Measurements from ENCODE around the gene UBE3B.
"Not testable (repeated sequence)": the region's sequence is repeated elsewhere in the genome, so short reads cannot be mapped to it uniquely, and the experiment has no call there.

The UBE3B gene

GRCh38 chr12:109449845-109450532, 27.4 kb upstream of the UBE3B start:
- DNase-seq, result no peak

DNA sequence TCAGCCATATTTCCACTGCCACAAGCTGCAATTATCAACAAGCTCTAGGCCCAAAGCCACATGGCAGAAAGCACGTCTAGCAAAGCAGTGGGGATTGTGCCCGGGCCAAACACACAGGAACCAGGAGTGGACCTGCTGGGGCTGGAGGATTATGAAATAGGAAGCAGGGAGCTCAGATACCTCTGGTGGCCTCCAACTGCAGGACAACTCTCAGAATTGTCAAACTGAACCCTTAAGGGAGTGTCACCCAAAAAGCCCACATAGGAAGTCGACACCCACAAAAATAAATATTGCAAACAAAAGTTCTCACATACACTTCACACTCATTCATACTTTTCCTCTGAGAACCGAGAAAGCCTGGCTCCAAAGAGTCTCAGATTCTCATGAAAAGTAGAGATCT, 26.5 kb upstream of the UBE3B start:
- no peak for DNase-seq

DNA sequence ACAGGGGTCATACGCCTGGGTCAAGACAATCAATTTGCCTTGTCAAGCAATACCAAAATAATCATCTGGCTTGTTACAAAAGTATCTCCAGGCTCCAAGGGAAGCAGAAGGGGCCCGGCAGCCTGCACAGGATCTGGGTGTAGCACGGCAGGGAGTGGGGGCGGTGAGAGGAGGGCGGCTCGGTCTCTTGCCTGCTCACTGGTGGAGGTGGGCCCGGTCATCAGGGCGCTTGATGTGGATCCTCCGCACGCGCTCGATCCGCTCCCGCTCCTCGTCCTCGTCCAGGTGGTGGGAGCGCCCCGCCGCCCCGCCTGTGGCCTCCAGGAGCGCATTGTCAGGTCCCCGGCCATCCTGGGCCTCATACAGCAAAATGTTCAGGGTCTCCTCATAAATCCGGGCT, 26.0 kb upstream of the UBE3B start:
- DNase-seq, result no peak

GRCh38 chr12:109452489-109452888, 24.9 kb upstream of the UBE3B start:
- DNase-seq, result no peak

DNA sequence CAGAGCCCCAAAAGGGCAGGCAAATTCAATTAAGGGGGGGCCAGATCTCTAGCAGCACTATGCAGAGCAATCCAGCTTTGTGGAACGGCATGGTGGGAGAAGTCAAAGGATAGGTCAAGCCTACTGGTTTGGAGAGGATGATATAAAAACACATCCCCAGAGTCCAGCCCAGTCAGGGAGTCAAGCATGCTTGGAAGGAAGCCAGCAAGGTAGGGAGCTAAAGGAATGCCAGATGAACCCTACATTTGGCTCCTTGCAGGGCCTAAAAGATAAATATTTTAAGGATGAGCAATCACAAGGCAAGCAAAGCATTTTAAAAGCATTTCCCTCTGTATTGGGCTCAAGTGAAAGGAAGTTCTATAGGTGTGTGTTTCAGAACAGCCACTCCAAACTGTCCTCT, 21.7 kb upstream of the UBE3B start:
- DNase-seq, result no peak

- no peak for DNase-seq
Observed at GRCh38 chr12:109458086-109458485, 19.3 kb upstream of the UBE3B start.

DNA sequence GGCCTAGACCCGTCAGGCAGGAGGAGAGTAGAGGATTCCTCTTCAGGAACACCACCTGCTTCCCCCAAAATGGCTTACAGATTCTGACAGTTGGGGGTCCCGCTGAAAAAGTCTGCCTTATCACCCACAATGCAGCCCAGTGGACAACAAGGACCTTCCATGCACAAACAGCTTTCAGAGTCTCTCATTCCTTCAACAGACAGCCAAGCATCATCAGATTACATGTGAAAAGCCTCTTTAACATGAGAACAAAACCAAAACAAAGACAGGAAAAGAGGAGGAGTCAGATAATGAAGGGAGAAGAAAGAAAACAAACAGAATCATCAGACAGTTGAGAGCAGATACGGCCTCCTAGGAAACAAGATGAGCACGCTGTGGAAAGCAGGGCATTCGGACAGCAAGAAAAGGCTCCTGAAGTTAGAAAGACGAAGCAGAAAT, 18.6 kb upstream of the UBE3B start:
- DNase-seq, result no peak

GRCh38 chr12:109459247-109459646, 18.2 kb upstream of the UBE3B start:
- DNase-seq, result no peak

GRCh38 chr12:109460538-109460937, 16.9 kb upstream of the UBE3B start:
- DNase-seq, result no peak

DNA sequence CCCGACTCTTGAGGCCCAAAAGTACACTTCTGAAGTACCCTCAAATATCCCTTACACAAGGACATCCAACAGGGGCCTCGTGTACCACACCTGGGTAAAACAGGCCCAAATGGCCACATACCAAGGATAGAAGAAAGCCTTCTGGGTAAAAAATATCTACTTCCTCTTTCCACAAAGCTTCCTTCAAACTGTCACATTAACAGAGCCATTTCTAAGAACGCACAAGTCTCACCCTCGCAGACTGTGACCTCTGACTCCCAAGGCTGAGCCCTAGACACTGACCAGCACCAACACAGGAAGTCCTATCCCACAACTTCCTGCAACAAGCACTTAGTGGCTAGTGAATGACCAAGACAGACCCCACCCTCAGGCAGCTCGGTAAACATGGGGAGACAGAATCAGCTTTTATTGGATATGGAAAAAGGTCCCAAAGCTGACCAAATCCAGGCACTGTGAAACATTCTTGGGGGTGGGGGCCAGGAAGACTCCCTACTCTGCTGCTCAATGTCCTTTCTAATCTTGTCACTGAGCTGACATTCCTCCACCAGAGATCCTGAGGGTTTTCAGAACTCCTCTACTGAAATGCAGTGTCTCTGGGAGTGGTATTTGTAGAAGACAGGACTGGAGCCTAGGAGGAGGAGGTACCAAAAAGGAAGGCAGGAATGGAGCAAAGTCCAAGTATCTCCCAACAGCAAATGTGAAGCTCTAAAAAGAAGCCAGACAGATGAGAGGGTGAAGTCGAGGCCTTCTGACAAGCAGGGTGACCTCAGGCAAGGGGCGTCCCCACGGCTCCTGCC, 16.2 kb upstream of the UBE3B start:
- DNase-seq, result no peak

- no peak for DNase-seq
Observed at GRCh38 chr12:109461846-109462756, 15.3 kb upstream of the UBE3B start.

- no peak for DNase-seq
Observed at GRCh38 chr12:109462868-109463692, 14.4 kb upstream of the UBE3B start.

DNA sequence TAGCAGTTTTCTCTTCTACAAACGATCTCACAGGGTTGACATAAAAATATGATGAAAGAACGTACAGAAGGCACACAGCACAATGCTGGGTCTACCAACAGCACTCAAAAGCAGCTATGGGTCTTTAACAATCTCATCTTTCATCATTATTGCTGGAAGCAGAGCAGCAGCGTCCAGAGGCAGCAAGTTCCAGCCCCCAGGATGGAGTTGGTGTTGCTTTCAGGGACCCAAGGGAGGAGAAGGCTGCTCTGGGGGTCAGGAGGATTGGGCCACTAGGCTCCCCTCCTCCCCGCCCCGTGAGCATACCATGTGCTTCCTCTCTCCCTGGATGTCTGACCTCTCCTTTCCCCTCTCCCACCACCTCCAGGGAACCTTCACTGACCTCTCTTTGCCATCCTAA, 13.7 kb upstream of the UBE3B start:
- DNase-seq, result no peak

DNA sequence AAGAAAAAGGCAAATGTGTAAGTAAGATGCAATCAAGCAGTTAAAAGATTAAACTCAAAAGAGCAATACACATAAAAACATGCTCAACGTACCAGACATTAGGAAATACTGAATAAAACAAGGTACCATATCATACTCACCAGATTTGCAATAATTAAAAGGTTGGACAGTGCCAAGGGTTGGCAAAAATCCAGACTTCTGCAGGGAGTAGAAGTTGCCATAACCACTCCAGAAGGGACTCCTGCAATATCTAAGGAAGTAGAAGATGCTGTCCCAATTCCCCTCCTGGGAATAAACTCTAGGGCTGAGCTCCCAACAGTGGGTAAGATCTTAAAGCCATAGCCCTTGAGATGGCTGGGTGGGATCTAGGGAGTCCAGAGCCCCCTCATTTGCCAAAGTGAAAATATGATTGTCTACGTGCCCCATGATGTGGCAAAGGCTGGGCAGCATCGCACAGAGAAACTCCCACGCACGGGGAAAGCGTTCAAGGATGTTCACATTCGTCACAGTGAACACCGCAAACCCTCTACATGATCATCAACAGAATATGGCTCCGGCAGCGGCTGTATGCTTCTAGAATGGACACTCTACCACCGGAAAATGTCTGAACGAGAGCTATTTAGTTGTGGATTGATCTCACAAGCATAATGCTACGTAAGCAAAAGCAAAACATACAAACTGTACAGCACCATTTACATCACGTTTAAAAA, 12.6 kb upstream of the UBE3B start:
- no peak for DNase-seq

GRCh38 chr12:109466305-109466704, 11.1 kb upstream of the UBE3B start:
- no peak for DNase-seq

GRCh38 chr12:109466821-109467220, 10.6 kb upstream of the UBE3B start:
- DNase-seq, result no peak

DNA sequence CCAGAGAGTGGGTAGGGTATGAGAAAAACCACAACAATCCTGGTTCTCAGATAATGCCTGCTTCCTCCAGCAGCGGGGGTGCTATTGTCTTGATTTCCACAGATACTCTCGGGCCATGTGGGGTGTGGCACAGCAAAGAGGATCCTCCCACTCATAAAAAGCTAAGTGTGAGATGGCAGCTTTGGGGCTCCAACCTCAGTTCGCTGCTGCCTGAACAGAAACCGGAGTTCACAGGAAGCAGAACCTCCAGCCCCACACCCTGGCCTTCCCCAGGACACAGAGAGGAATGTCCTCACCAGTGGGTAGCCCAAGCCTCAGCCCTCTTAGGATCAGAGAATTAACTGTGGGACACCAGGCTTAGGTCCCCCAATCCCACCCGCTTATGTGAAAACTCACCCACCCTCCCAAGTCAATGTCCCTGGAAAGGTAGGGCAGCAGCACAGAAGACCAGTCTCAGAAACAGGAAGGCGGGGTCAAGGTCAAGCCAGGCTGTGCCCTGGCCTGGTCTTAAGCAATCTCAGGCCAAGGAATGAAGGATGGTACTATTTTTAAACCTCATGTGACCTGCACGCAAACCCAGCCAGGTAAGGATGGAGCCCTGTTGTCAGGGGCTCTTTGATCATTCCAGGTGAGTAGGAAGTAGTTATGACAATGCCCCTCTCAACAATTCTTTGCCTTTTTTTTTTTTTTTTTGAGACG, 9.3 kb upstream of the UBE3B start:
- no peak for DNase-seq

- no peak for DNase-seq
Observed at GRCh38 chr12:109469517-109469916, 7.9 kb upstream of the UBE3B start.

DNA sequence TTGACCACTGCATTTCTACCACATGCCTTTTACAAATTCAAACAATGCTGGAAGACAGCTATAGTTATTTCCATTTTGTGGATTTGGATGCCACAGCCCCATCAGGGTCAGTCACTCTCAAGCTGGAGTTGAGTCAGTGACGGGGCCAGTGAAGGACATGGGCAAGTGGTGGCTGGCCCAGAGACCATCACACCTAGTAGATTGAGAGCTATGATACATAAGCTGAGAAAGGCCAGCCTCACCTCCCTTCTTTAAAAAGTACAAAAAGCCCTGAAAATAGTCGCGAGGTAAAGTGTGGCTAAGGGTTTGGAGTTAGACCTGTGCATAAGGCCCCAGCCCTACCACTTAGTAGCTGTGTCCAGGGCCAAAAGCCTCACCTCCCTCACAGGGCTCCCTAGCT, 4.4 kb upstream of the UBE3B start:
- no peak for DNase-seq

DNA sequence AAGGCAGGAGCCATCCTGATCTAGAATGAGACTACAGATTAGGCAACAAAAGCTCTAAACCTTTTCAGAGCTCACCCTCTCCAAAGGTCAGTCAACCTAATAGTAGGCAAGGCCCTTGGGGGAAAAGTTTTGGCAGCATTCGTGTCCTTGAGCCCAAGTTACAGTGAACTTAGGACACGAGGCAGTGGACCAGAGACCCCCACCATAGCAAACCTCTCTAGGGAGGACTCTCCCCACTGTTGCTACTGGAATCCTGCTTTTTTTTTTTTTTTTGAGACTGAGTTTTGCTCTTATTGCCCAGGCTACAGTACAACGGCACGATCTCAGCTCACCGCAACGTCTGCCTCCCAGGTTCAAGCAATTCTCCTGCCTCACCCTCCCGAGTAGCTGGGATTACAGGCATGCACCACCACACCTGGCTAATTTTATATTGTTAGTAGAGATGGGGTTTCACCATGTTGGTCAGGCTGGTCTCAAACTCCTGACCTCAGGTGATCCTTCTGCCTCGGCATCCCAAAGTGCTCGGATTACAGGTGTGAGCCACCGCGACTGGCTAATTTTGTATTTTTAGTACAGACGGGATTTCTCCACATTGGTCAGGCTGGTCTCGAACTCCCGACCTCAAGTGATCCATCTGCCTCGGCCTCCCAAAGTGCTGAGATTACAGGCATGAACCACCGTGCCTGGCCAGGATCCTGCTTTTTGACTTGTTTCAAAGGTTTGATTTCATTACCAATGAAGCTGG, 3.7 kb upstream of the UBE3B start:
- DNase-seq, result not testable (repeated sequence)

All from NCI-H1436 treated with DMSO at 0.1 percent for 48 hours (cell line).